ENCODE data around the gene POLG.

GRCh38 chr15:89291934-89292438 is 42.6 kb downstream of the POLG start:
- TF ChIP-seq, protein P1, sequence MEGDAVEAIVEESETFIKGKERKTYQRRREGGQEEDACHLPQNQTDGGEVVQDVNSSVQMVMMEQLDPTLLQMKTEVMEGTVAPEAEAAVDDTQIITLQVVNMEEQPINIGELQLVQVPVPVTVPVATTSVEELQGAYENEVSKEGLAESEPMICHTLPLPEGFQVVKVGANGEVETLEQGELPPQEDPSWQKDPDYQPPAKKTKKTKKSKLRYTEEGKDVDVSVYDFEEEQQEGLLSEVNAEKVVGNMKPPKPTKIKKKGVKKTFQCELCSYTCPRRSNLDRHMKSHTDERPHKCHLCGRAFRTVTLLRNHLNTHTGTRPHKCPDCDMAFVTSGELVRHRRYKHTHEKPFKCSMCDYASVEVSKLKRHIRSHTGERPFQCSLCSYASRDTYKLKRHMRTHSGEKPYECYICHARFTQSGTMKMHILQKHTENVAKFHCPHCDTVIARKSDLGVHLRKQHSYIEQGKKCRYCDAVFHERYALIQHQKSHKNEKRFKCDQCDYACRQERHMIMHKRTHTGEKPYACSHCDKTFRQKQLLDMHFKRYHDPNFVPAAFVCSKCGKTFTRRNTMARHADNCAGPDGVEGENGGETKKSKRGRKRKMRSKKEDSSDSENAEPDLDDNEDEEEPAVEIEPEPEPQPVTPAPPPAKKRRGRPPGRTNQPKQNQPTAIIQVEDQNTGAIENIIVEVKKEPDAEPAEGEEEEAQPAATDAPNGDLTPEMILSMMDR (conservative IDR thresholded peaks at IDR 0.05 in 1 of 2, IDR thresholded peaks at IDR 0.05 in 1 of 2; ENCODE audit: extremely low read depth in 1 of 2, insufficient read depth in 1 of 2, low read depth in 1 of 2, low read length in 2 of 2): no peak
- TF ChIP-seq EZH2 (IDR thresholded peaks at IDR 0.05; ENCODE audit: borderline replicate concordance, low read length): no peak

All from mammary epithelial cell (primary cell).